ENCODE results near the gene CXCL1.

Gene CXCL1

GRCh38 chr4:73866246-73866645 lies 2.9 kb upstream of the CXCL1 start:
- no peaks in the 10 kb centered on the region for H3F3A ChIP-seq (ENCODE audit: insufficient read depth)
- H3K9me2 ChIP-seq (replicated peaks; ENCODE audit: insufficient read depth, low read length), result no peaks in the 10 kb centered on the region
- TF ChIP-seq EZH2phosphoT487 (conservative IDR thresholded peaks at IDR 0.05; ENCODE audit: low read length), result no peak
- no peak for TF ChIP-seq CTCF (IDR thresholded peaks at IDR 0.05; ENCODE audit: insufficient read depth, low read length, poor library complexity, severe bottlenecking)
- no peaks in the 10 kb centered on the region for H3K79me2 ChIP-seq (ENCODE audit: insufficient read depth, low read length)
- H3K9ac ChIP-seq (ENCODE audit: low read length), result no peak overlapping the region
- no peaks in the 10 kb centered on the region for H4K20me1 ChIP-seq (ENCODE audit: low read depth, low read length)
- no peaks in the 10 kb centered on the region for H3K36me3 ChIP-seq (ENCODE audit: low read length)
- no peak overlapping the region for H3K4me3 ChIP-seq (ENCODE audit: insufficient read depth, low read length, poor library complexity, severe bottlenecking)
- no peak overlapping the region for H3K27ac ChIP-seq (ENCODE audit: low read depth, low read length)
- H2AFZ ChIP-seq (ENCODE audit: low read depth, low read length, severe bottlenecking), result no peak overlapping the region
- H3K4me2 ChIP-seq (ENCODE audit: low read depth, low read length, poor library complexity, severe bottlenecking), result no peak overlapping the region
- no peaks in the 10 kb centered on the region for H3K9me3 ChIP-seq (ENCODE audit: insufficient read depth, low read length)
- H3K27me3 ChIP-seq (ENCODE audit: low read length), result no peaks in the 10 kb centered on the region

- Histone ChIP-seq H3K36me3 (ENCODE audit: low read length) (no peaks in the 10 kb centered on the region), H3K27ac (ENCODE audit: low read depth, low read length) (no peak overlapping the region), H3F3A (ENCODE audit: insufficient read depth) (no peaks in the 10 kb centered on the region), H3K9me3 (ENCODE audit: insufficient read depth, low read length) (no peaks in the 10 kb centered on the region), H3K27me3 (ENCODE audit: low read length) (no peaks in the 10 kb centered on the region), H3K9ac (ENCODE audit: low read length) (no peak overlapping the region), H2AFZ (ENCODE audit: low read depth, low read length, severe bottlenecking) (no peak overlapping the region), H3K79me2 (ENCODE audit: insufficient read depth, low read length) (no peaks in the 10 kb centered on the region), H3K4me3 (ENCODE audit: insufficient read depth, low read length, poor library complexity, severe bottlenecking) (no peak overlapping the region), H4K20me1 (ENCODE audit: low read depth, low read length) (no peaks in the 10 kb centered on the region), H3K9me2 (replicated peaks; ENCODE audit: insufficient read depth, low read length) (no peaks in the 10 kb centered on the region), H3K4me2 (ENCODE audit: low read depth, low read length, poor library complexity, severe bottlenecking) (no peak overlapping the region)
- no peak for TF ChIP-seq CTCF (IDR thresholded peaks at IDR 0.05; ENCODE audit: insufficient read depth, low read length, poor library complexity, severe bottlenecking)
- TF ChIP-seq EZH2phosphoT487 (conservative IDR thresholded peaks at IDR 0.05; ENCODE audit: low read length), result no peak
Observed at GRCh38 chr4:73867783-73868182, 1.4 kb upstream of the CXCL1 start.

- H3K79me2 ChIP-seq (ENCODE audit: insufficient read depth, low read length), result no peaks in the 10 kb centered on the region
- H3K9ac ChIP-seq (ENCODE audit: low read length), result no peak overlapping the region
- no peaks in the 10 kb centered on the region for H3K27me3 ChIP-seq (ENCODE audit: low read length)
- H2AFZ ChIP-seq (ENCODE audit: low read depth, low read length, severe bottlenecking), result no peak overlapping the region
- H3K9me2 ChIP-seq (replicated peaks; ENCODE audit: insufficient read depth, low read length), result no peaks in the 10 kb centered on the region
- H3K4me3 ChIP-seq (ENCODE audit: insufficient read depth, low read length, poor library complexity, severe bottlenecking), result no peak overlapping the region
- H3K36me3 ChIP-seq (ENCODE audit: low read length), result no peaks in the 10 kb centered on the region
- no peak for TF ChIP-seq CTCF (IDR thresholded peaks at IDR 0.05; ENCODE audit: insufficient read depth, low read length, poor library complexity, severe bottlenecking)
- TF ChIP-seq EZH2phosphoT487 (conservative IDR thresholded peaks at IDR 0.05; ENCODE audit: low read length), result no peak
- no peak overlapping the region for H3K4me2 ChIP-seq (ENCODE audit: low read depth, low read length, poor library complexity, severe bottlenecking)
- H3K27ac ChIP-seq (ENCODE audit: low read depth, low read length), result no peak overlapping the region
- no peaks in the 10 kb centered on the region for H3K9me3 ChIP-seq (ENCODE audit: insufficient read depth, low read length)
- H4K20me1 ChIP-seq (ENCODE audit: low read depth, low read length), result no peaks in the 10 kb centered on the region
- H3F3A ChIP-seq (ENCODE audit: insufficient read depth), result no peaks in the 10 kb centered on the region
Observed at GRCh38 chr4:73868206-73869129, 725 bp upstream of the CXCL1 start.
